Measurements from ENCODE around the gene SERPIND1.
"Not testable (repeated sequence)": the region's sequence is repeated elsewhere in the genome, so short reads cannot be mapped to it uniquely, and the experiment has no call there.

SERPIND1 gene

GRCh38 chr22:20773793-20774212, at the start of gene SERPIND1:
Gene SERPIND1, plus strand, starts transcription at chr22:20774113. Its CDS starts 5,200 bp downstream, at chr22:20779313.
- DNase-seq, result no peak

- no peak for DNase-seq
Measured at GRCh38 chr22:20724676-20725454, 49.0 kb upstream of the SERPIND1 start.

- no peak for DNase-seq
Measured at GRCh38 chr22:20725987-20726558, 47.8 kb upstream of the SERPIND1 start.

GRCh38 chr22:20727118-20728015, 46.5 kb upstream of the SERPIND1 start:
- no peak for DNase-seq

GRCh38 chr22:20728523-20729190, 45.3 kb upstream of the SERPIND1 start:
- no peak for DNase-seq

GRCh38 chr22:20729194-20729593, 44.7 kb upstream of the SERPIND1 start:
- DNase-seq, result no peak

- DNase-seq, result not testable (repeated sequence)
Measured at GRCh38 chr22:20732431-20732830, 41.5 kb upstream of the SERPIND1 start.

GRCh38 chr22:20735356-20736162, 38.4 kb upstream of the SERPIND1 start:
- not testable (repeated sequence) for DNase-seq

GRCh38 chr22:20736891-20737290, 37.0 kb upstream of the SERPIND1 start:
- not testable (repeated sequence) for DNase-seq

- no peak for DNase-seq
Measured at GRCh38 chr22:20738394-20739089, 35.4 kb upstream of the SERPIND1 start.

- DNase-seq, result no peak
Measured at GRCh38 chr22:20740222-20740951, 33.5 kb upstream of the SERPIND1 start.

GRCh38 chr22:20741008-20741633, 32.8 kb upstream of the SERPIND1 start:
- no peak for DNase-seq

- DNase-seq, result no peak
Measured at GRCh38 chr22:20741634-20742581, 32.0 kb upstream of the SERPIND1 start.

GRCh38 chr22:20742764-20743163, 31.1 kb upstream of the SERPIND1 start:
- DNase-seq, result no peak

- DNase-seq, result no peak
Measured at GRCh38 chr22:20744456-20744855, 29.5 kb upstream of the SERPIND1 start.

GRCh38 chr22:20745119-20745518, 28.8 kb upstream of the SERPIND1 start:
- no peak for DNase-seq

- no peak for DNase-seq
Measured at GRCh38 chr22:20746431-20747189, 27.3 kb upstream of the SERPIND1 start.

GRCh38 chr22:20747223-20747622, 26.7 kb upstream of the SERPIND1 start:
- DNase-seq, result no peak

Measured in NCI-H226 (cell line).